ENCODE measurements around the gene NR2F6.
"Not testable (repeated sequence)": the region's sequence is repeated elsewhere in the genome, so short reads cannot be mapped to it uniquely, and the experiment has no call there.

The NR2F6 gene

GRCh38 chr19:17275441-17276175 lies 29.9 kb upstream of the NR2F6 start:
- Mint-ChIP-seq H3K4me1 (ENCODE audit: low read depth) (no peaks in the 10 kb centered on the region), H3K27ac (no peak overlapping the region), H3K9me3 (no peaks in the 10 kb centered on the region), H3K36me3 (ENCODE audit: low read depth) (peaks cover 65% of the 10 kb centered on the region), H3K4me3 (no peak overlapping the region), H3K27me3 (no peaks in the 10 kb centered on the region)
- no peak for DNase-seq

- not testable (repeated sequence) for H3K4me3 Mint-ChIP-seq; H3K27me3 Mint-ChIP-seq; H3K9me3 Mint-ChIP-seq; H3K4me1 Mint-ChIP-seq (ENCODE audit: low read depth); H3K27ac Mint-ChIP-seq; DNase-seq
- H3K36me3 Mint-ChIP-seq (ENCODE audit: low read depth) = peaks cover 71% of the 10 kb centered on the region
Measured at GRCh38 chr19:17274892-17275291, 29.2 kb upstream of the NR2F6 start.

DNA sequence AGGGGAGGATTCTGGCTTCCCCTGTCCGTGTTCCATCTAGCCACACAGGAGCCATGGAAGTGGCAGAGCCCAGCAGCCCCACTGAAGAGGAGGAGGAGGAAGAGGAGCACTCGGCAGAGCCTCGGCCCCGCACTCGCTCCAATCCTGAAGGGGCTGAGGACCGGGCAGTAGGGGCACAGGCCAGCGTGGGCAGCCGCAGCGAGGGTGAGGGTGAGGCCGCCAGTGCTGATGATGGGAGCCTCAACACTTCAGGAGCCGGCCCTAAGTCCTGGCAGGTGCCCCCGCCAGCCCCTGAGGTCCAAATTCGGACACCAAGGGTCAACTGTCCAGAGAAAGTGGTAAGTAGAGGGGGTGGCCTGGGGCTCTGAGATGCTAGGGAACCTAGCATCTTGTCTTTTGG lies 23.0 kb upstream of the NR2F6 start:
- Mint-ChIP-seq H3K4me1 (ENCODE audit: low read depth) (peaks cover 22% of the 10 kb centered on the region), H3K36me3 (ENCODE audit: low read depth) (peaks cover 48% of the 10 kb centered on the region), H3K4me3 (peak overlapping the region; percentile 94), H3K9me3 (no peaks in the 10 kb centered on the region), H3K27me3 (no peaks in the 10 kb centered on the region), H3K27ac (no peak overlapping the region)
- no peak for DNase-seq

GRCh38 chr19:17266975-17267788 lies 21.5 kb upstream of the NR2F6 start, which contains the start of gene BABAM1:
TSS of gene BABAM1 (plus strand) at chr19:17267443. CDS start at chr19:17268807, 1,364 bp downstream.
- H3K9me3 Mint-ChIP-seq = no peaks in the 10 kb centered on the region
- peaks cover 22% of the 10 kb centered on the region for H3K4me1 Mint-ChIP-seq (ENCODE audit: low read depth)
- H3K27me3 Mint-ChIP-seq = no peaks in the 10 kb centered on the region
- H3K27ac Mint-ChIP-seq = peak within 1 kb of the TSS; percentile 91
- H3K4me3 Mint-ChIP-seq = peak within 1 kb of the TSS; percentile 94
- peaks cover 40% of the 10 kb centered on the region for H3K36me3 Mint-ChIP-seq (ENCODE audit: low read depth)
- peak; percentile 90 for DNase-seq

DNA sequence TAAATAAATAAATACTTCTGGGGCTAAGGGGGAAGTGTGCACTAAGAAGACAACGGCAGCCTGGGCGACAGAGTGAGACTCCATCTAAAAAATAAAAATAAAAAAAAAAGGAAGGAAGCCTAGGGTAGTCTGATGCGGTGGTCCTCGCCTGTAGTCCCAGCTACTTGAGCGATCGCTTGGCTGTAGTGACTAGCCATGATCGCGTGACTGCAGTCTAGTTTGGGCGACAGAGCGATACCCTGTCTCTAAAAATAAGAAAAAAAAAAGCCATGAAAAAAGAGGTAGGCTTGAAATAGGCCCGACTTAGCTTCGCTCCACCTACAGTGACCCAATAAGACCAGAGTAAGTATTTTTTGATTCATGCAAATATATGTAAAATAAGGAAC lies 20.9 kb upstream of the NR2F6 start:
- Mint-ChIP-seq H3K27ac (peak overlapping the region; percentile 91), H3K36me3 (ENCODE audit: low read depth) (peaks cover 36% of the 10 kb centered on the region), H3K27me3 (no peaks in the 10 kb centered on the region), H3K4me1 (ENCODE audit: low read depth) (peaks cover 22% of the 10 kb centered on the region), H3K4me3 (peak overlapping the region; percentile 94), H3K9me3 (no peaks in the 10 kb centered on the region)
- DNase-seq = no peak

GRCh38 chr19:17266026-17266425 lies 20.3 kb upstream of the NR2F6 start:
- H3K4me3 Mint-ChIP-seq = no peak overlapping the region
- no peak overlapping the region for H3K27ac Mint-ChIP-seq
- H3K36me3 Mint-ChIP-seq (ENCODE audit: low read depth) = peaks cover 30% of the 10 kb centered on the region
- no peaks in the 10 kb centered on the region for H3K9me3 Mint-ChIP-seq
- H3K27me3 Mint-ChIP-seq = no peaks in the 10 kb centered on the region
- DNase-seq = no peak
- peaks cover 22% of the 10 kb centered on the region for H3K4me1 Mint-ChIP-seq (ENCODE audit: low read depth)

DNA sequence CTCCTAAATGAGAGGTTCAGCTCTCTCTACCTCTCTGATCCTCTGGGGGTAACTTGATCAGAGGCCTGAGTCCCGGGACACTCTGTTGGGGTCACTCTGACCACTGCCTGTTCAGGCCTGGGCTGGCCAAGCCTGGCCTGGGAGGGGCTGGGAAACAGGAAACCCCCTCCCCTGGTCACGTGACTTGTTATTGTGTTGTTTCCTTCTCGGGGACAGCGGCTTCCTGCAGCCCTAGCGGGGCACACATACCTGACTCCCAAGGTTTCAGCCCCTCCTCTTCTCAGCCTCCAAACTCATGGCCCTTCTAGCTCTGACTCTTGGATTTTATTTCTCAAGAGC lies 18.9 kb upstream of the NR2F6 start, which contains the start of gene USHBP1:
TSS of gene USHBP1 (minus strand) at position 105 of the 339 bp plus-strand sequence. CDS start 446 bp downstream, outside the sequence.
- Mint-ChIP-seq H3K27ac (peak within 1 kb of the TSS; percentile 44), H3K4me3 (no peak within 1 kb of the TSS), H3K9me3 (no peaks in the 10 kb centered on the region), H3K36me3 (ENCODE audit: low read depth) (peaks cover 20% of the 10 kb centered on the region), H3K4me1 (ENCODE audit: low read depth) (peaks cover 26% of the 10 kb centered on the region), H3K27me3 (no peaks in the 10 kb centered on the region)
- DNase-seq = no peak

GRCh38 chr19:17263712-17264640 lies 18.3 kb upstream of the NR2F6 start:
- Mint-ChIP-seq H3K4me1 (ENCODE audit: low read depth) (peaks cover 25% of the 10 kb centered on the region), H3K4me3 (no peak overlapping the region), H3K27me3 (no peaks in the 10 kb centered on the region), H3K27ac (peak overlapping the region; percentile 44), H3K36me3 (ENCODE audit: low read depth) (peaks cover 15% of the 10 kb centered on the region), H3K9me3 (no peaks in the 10 kb centered on the region)
- DNase-seq = no peak

DNA sequence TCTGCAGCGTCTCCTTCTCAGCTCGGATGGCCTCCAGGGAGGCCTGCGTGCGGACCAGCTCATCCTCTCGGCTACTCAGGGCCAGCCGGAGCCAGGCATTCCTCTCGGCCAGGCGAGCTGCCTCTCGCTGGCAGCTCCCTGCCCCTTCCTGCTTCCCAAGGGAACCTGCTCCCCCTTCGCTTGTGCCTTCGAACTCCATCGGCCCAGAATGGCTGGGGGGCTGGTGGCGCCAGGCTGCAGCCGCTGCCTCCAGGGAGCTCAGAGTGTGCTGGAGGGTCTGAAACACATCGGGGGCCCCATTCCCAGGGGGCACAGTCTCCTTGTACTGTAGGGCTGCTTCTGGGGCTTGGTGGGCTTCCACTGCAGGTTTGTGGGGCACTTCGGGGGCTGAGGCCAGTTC lies 16.8 kb upstream of the NR2F6 start:
- H3K4me1 Mint-ChIP-seq (ENCODE audit: low read depth) = peaks cover 17% of the 10 kb centered on the region
- H3K4me3 Mint-ChIP-seq = no peak overlapping the region
- H3K36me3 Mint-ChIP-seq (ENCODE audit: low read depth) = peaks cover 3% of the 10 kb centered on the region
- H3K9me3 Mint-ChIP-seq = no peaks in the 10 kb centered on the region
- no peak overlapping the region for H3K27ac Mint-ChIP-seq
- DNase-seq = no peak
- no peaks in the 10 kb centered on the region for H3K27me3 Mint-ChIP-seq

GRCh38 chr19:17260842-17261325 lies 15.2 kb upstream of the NR2F6 start:
- DNase-seq = peak; percentile 93
- H3K27ac Mint-ChIP-seq = no peak overlapping the region
- no peak overlapping the region for H3K4me3 Mint-ChIP-seq
- H3K9me3 Mint-ChIP-seq = no peaks in the 10 kb centered on the region
- no peaks in the 10 kb centered on the region for H3K36me3 Mint-ChIP-seq (ENCODE audit: low read depth)
- no peaks in the 10 kb centered on the region for H3K27me3 Mint-ChIP-seq
- peaks cover 9% of the 10 kb centered on the region for H3K4me1 Mint-ChIP-seq (ENCODE audit: low read depth)

DNA sequence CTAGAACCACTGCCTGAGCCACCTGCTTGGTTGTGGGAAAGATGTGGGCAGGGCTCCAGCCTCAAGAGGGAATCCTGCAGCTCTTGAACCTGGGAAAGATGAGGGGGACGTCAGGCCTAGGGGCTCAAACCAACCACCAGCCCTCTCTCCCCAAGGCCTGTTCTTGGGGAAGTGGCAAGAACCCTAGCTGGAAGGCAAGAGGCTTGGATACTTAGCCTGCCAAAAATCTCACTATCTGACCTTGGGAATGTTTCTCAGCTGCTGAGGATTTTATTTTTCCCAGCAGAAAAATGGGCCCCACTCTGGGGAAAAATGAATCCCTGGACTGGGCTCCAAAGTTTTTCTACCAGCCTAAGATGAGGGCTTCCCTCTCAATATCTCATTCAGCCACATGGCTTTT lies 14.2 kb upstream of the NR2F6 start:
- Mint-ChIP-seq H3K4me1 (ENCODE audit: low read depth) (peaks cover 9% of the 10 kb centered on the region), H3K27me3 (no peaks in the 10 kb centered on the region), H3K36me3 (ENCODE audit: low read depth) (no peaks in the 10 kb centered on the region), H3K4me3 (no peak overlapping the region), H3K27ac (no peak overlapping the region), H3K9me3 (no peaks in the 10 kb centered on the region)
- no peak for DNase-seq

- H3K4me1 Mint-ChIP-seq (ENCODE audit: low read depth) = peaks cover 6% of the 10 kb centered on the region
- no peak overlapping the region for H3K4me3 Mint-ChIP-seq
- no peak for DNase-seq
- H3K9me3 Mint-ChIP-seq = no peaks in the 10 kb centered on the region
- no peaks in the 10 kb centered on the region for H3K27me3 Mint-ChIP-seq
- no peaks in the 10 kb centered on the region for H3K36me3 Mint-ChIP-seq (ENCODE audit: low read depth)
- no peak overlapping the region for H3K27ac Mint-ChIP-seq
Measured at GRCh38 chr19:17259118-17259780, 13.5 kb upstream of the NR2F6 start.

DNA sequence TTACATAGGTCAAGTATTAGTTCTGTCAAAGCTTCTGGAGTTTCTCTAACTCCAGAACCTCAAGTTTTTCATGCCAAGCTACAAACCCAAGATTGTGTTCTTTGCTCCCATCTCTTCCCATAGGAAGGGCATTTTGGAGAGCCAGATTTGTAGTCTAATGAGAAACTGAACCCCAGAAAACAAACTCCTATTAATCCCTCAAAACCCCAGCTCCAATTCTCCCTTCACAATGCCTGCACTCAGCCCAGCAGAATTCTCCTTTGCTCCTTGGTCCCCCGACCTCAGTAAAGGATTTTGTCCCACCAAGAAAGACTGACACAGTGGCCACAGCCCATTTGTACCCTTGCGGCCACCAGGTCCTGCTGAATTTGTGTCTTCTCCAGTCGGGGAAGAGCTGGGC lies 10.4 kb upstream of the NR2F6 start:
- DNase-seq = no peak
- no peak overlapping the region for H3K4me3 Mint-ChIP-seq
- no peak overlapping the region for H3K27ac Mint-ChIP-seq
- no peaks in the 10 kb centered on the region for H3K9me3 Mint-ChIP-seq
- no peaks in the 10 kb centered on the region for H3K36me3 Mint-ChIP-seq (ENCODE audit: low read depth)
- H3K4me1 Mint-ChIP-seq (ENCODE audit: low read depth) = peaks cover 6% of the 10 kb centered on the region
- H3K27me3 Mint-ChIP-seq = no peaks in the 10 kb centered on the region

DNA sequence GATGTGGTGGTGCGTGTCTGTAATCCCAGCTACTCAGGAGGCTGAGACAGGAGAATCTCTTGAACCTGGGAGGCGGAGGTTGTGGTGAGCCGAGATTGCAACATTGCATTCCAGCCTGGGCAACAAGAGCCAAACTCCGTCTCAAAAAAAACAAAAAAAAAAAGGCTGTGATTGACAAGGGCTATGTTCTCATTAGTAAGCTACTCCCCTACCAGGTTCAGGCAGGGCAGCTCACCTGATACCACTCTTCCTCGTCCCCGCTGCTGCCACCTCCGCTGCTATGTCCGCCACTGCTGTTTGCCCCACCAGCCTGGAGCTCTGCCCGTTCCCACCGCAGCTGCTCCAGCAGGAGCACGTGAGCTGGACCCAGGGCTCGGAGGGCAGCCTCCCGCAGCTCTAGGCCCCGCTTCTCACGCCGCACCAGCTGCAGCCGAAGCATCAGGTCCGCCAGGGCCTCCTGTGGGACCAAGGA lies 9.5 kb upstream of the NR2F6 start:
- no peak for DNase-seq
- no peaks in the 10 kb centered on the region for H3K9me3 Mint-ChIP-seq
- no peak overlapping the region for H3K4me3 Mint-ChIP-seq
- H3K36me3 Mint-ChIP-seq (ENCODE audit: low read depth) = no peaks in the 10 kb centered on the region
- no peaks in the 10 kb centered on the region for H3K4me1 Mint-ChIP-seq (ENCODE audit: low read depth)
- H3K27ac Mint-ChIP-seq = no peak overlapping the region
- H3K27me3 Mint-ChIP-seq = no peaks in the 10 kb centered on the region
